Activated B cell treated with CpG ODN at 0.5 μM for 24 hours (primary cell): ENCODE data around the gene NUDT5. TPM values are rescaled to one million over a fixed set of nuclear protein-coding genes. Genes with fewer than 3 reads are reported as not detected.

Experiments
- ATAC-seq: fragments of 200-7000 bp; cut with Tn5 transposase; one replicate; pipeline ENCODE4 v1.10.0; 2021; ENCODE audit warnings: low read depth, mild to moderate bottlenecking, moderate library complexity
- CTCF ChIA-PET: fragments of 350-600 bp; sonication (Branson Sonifier 250); formaldehyde crosslinking; loops from one replicate; lab custom pipeline; 2021; ENCODE audit warnings: antibody characterized with exemption; lab: Charles Lee
- POLR2A ChIA-PET: fragments of 350-600 bp; sonication (Branson Sonifier 250); formaldehyde crosslinking; loops from one replicate; lab custom pipeline; 2021; ENCODE audit warnings: antibody characterized with exemption; lab: Charles Lee
- DNase-seq: peaks from one replicate; pipeline ENCODE4 v3.0.0; 2022
- H3K27ac Mint-ChIP-seq: one replicate; pipeline ENCODE4 v1.8.0; 2020; ENCODE audit warnings: mixed read lengths
- H3K27me3 Mint-ChIP-seq: one replicate; pipeline ENCODE4 v1.8.0; 2021; ENCODE audit warnings: mixed read lengths
- H3K36me3 Mint-ChIP-seq: one replicate; pipeline ENCODE4 v1.8.0; 2021; ENCODE audit warnings: low read depth, mixed read lengths
- H3K4me1 Mint-ChIP-seq: one replicate; pipeline ENCODE4 v1.8.0; 2021; ENCODE audit warnings: mixed read lengths
- H3K4me3 Mint-ChIP-seq: one replicate; pipeline ENCODE4 v1.8.0; 2020; ENCODE audit warnings: mild to moderate bottlenecking, mixed read lengths
- H3K9me3 Mint-ChIP-seq: one replicate; pipeline ENCODE4 v1.8.0; 2020; ENCODE audit warnings: mixed read lengths
- intact Hi-C: fragments of 100-400 bp; cut with micrococcal nuclease; formaldehyde crosslinking; loops from one replicate; pipeline ENCODE4 v1.15.1; 2024
- total RNA-seq: library from RNA; stranded (reverse); gene quantifications from 2 replicates; pipeline ENCODE4 v1.2.3, GENCODE V29; 2022
- TF ChIP-seq, protein P1 (sequence below): fragments of 200-600 bp; IDR thresholded peaks from one replicate; pipeline ENCODE4 v1.8.0; 2022; ENCODE audit warnings: antibody characterized with exemption, mild to moderate bottlenecking

NUDT5 gene
- total RNA-seq, 1 donor from 2014 or later, result 53.2 TPM

DNA sequence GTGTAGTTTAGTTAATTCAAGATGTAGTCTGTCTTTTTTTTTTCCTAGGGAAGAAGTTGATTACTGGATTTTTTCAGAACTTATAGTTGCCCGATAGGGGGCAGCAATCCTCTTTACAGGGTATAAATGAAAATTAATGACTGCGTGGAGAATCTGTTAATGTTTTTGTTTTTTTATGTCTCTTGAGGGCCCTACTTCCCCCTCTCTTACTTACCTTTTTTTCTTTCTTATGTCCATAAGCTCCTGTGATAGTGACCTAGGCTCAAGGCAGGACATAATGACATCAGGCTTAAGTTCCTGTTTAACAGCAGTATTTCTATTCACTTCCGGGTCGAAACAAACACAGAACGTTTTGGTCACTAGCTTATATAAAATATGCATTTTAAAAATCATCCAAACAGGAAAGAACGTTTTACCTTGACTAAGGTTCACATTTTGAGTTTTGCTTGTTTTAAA, 19.1 kb upstream of the NUDT5 start:
- ChIA-PET POLR2A (interaction anchor here (0.5 to 1.5 kb wide), 3 partner anchors 19 to 47 kb away, joined by 3 to 14 read pairs (median 3); partner anchors contain the start of genes CDC123 and NUDT5), CTCF (interaction anchor here (0.7 to 7.2 kb wide), 26 partner anchors 9 to 860 kb away, joined by 3 to 72 read pairs (median 4); partner anchors contain the start of genes CDC123 and NUDT5)
- peaks cover 19% of the 10 kb centered on the region for H3K4me1 Mint-ChIP-seq
- H3K27me3 Mint-ChIP-seq, result no peaks in the 10 kb centered on the region
- intact Hi-C loops, result loop anchor here (1.0 to 5.0 kb wide), 4 partner anchors 19 to 883 kb away; partner anchors contain the start of gene NUDT5
- H3K9me3 Mint-ChIP-seq, result no peaks in the 10 kb centered on the region
- H3K27ac Mint-ChIP-seq, result peak overlapping the region; percentile 88
- H3K36me3 Mint-ChIP-seq, result peaks cover 67% of the 10 kb centered on the region
- DNase-seq, result no peak
- H3K4me3 Mint-ChIP-seq, result peak overlapping the region; percentile 78
- peak; percentile 42 for ATAC-seq
- TF ChIP-seq, protein P1, sequence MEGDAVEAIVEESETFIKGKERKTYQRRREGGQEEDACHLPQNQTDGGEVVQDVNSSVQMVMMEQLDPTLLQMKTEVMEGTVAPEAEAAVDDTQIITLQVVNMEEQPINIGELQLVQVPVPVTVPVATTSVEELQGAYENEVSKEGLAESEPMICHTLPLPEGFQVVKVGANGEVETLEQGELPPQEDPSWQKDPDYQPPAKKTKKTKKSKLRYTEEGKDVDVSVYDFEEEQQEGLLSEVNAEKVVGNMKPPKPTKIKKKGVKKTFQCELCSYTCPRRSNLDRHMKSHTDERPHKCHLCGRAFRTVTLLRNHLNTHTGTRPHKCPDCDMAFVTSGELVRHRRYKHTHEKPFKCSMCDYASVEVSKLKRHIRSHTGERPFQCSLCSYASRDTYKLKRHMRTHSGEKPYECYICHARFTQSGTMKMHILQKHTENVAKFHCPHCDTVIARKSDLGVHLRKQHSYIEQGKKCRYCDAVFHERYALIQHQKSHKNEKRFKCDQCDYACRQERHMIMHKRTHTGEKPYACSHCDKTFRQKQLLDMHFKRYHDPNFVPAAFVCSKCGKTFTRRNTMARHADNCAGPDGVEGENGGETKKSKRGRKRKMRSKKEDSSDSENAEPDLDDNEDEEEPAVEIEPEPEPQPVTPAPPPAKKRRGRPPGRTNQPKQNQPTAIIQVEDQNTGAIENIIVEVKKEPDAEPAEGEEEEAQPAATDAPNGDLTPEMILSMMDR, result peak; percentile 66

DNA sequence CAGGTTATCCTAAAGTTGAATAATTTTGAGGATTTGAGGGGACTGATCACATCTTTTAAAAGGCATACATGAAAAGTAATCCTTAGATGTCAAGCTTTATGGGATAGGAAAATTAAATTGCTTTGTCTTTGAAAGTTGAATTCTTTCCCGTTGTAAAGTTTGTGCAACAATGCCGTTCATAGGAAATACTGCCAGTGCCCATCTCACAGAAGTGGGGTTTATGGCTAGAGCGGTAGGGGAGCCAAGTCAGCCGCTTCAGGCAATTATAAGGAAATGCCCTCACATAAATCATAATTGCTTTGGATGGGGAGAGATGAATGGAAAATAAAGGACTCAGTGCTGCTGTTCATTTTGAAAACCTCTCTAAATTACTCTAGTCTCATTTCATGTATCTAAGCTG, 18.4 kb upstream of the NUDT5 start:
- ChIA-PET POLR2A (no interaction called here), CTCF (interaction anchor here (0.9 to 7.2 kb wide), 17 partner anchors 10 to 688 kb away, joined by 3 to 72 read pairs (median 4); partner anchors contain the start of genes CDC123 and NUDT5)
- H3K36me3 Mint-ChIP-seq, result peaks cover 68% of the 10 kb centered on the region
- DNase-seq (no peak), ATAC-seq (no peak)
- H3K4me3 Mint-ChIP-seq, result no peak overlapping the region
- peaks cover 20% of the 10 kb centered on the region for H3K4me1 Mint-ChIP-seq
- TF ChIP-seq, protein P1, result no peak
- no peaks in the 10 kb centered on the region for H3K9me3 Mint-ChIP-seq
- no peaks in the 10 kb centered on the region for H3K27me3 Mint-ChIP-seq
- intact Hi-C loops, result loop anchor here (1.0 to 5.0 kb wide), 4 partner anchors 19 to 883 kb away; partner anchors contain the start of gene NUDT5
- peak overlapping the region; percentile 88 for H3K27ac Mint-ChIP-seq

DNA sequence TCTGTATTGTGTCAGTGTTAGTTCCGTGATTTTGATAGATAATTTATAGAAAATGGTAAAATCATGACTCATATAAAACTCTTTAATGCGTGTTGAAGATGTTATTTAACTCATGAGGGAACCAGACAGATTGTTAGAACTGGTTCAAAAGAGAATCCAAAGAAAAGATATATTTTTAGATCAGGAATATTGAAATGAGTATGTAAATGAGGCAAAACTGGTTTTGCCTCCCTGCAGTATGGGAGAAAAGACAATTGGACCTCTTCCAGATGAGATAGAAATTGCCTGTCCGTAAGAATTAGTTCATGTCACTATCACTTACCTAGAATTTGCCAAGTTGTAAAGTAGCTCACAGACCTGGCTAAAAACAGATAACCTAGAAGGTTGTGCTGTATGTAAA, 17.9 kb upstream of the NUDT5 start:
- CTCF ChIA-PET, result interaction anchor here (1.0 to 7.2 kb wide), 11 partner anchors 11 to 688 kb away, joined by 3 to 72 read pairs (median 7); partner anchors contain the start of genes CDC123 and NUDT5
- H3K36me3 Mint-ChIP-seq, result peaks cover 68% of the 10 kb centered on the region
- DNase-seq, result no peak
- no peaks in the 10 kb centered on the region for H3K9me3 Mint-ChIP-seq
- POLR2A ChIA-PET, result no interaction called here
- no peak overlapping the region for H3K27ac Mint-ChIP-seq
- H3K4me1 Mint-ChIP-seq, result peaks cover 25% of the 10 kb centered on the region
- intact Hi-C loops, result loop anchor here (1.0 to 5.0 kb wide), 4 partner anchors 18 to 884 kb away; partner anchors contain the start of gene NUDT5
- no peak overlapping the region for H3K4me3 Mint-ChIP-seq
- TF ChIP-seq, protein P1, result no peak
- no peaks in the 10 kb centered on the region for H3K27me3 Mint-ChIP-seq
- ATAC-seq, result no peak

DNA sequence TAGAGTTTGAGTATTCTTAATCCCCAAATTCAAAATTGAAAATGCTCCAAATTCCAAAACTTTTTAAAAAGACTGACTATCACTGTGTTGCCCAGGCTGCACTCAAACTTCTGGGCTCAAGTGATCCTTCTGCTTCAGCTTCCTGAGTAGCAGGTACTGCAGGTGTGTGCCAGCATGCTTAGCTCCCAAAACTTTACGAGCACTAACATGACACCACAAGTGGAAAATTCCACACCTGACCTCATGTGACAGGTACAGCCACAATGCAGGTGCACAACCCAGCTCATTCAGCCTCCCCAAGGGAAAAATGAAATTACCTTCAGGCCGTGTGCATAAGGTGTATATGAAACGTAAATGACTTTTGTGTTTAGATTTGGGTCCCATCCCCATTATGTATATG, 16.8 kb upstream of the NUDT5 start:
- intact Hi-C loops, result loop anchor here (5.0 kb wide), 1 partner anchor 885 kb away; no protein-coding TSS in a partner anchor
- ATAC-seq (no peak), DNase-seq (no peak)
- Mint-ChIP-seq H3K27me3 (no peaks in the 10 kb centered on the region), H3K27ac (no peak overlapping the region), H3K36me3 (peaks cover 72% of the 10 kb centered on the region), H3K4me1 (peaks cover 30% of the 10 kb centered on the region), H3K4me3 (no peak overlapping the region), H3K9me3 (no peaks in the 10 kb centered on the region)
- CTCF ChIA-PET, result interaction anchor here (1.2 to 7.2 kb wide), 3 partner anchors 17 to 444 kb away, joined by 3 to 72 read pairs (median 4); partner anchors contain the start of genes CDC123 and NUDT5
- TF ChIP-seq, protein P1, result no peak
- POLR2A ChIA-PET, result interaction anchor here (0.6 kb wide), 1 partner anchor 1000 kb away, joined by 8 read pairs; no protein-coding TSS in a partner anchor

DNA sequence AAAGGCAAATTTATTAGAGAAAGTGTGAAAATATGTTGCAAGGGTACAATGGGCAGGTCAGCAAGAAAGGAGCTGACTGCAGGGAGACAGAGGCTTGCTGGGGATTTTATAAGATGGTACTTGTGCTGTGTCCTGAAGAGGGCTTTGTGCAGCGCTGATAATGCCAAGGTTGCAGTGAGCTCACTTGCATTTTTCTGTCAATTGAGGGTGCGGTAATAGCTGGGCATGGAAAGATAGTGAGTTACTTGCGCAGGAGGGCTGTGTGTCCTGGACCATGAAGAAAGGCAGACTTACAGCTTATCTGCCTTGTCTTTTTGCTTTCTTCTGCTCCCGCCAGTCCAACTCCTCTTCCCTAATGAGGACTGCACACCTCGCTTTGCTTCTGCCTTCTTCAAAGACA, 12.8 kb upstream of the NUDT5 start:
- Mint-ChIP-seq H3K4me1 (peaks cover 18% of the 10 kb centered on the region), H3K4me3 (no peak overlapping the region), H3K27me3 (no peaks in the 10 kb centered on the region), H3K27ac (no peak overlapping the region), H3K36me3 (peaks cover 81% of the 10 kb centered on the region), H3K9me3 (no peaks in the 10 kb centered on the region)
- TF ChIP-seq, protein P1, result no peak
- intact Hi-C loops, result no loop called here
- DNase-seq, result no peak
- ATAC-seq, result no peak
- POLR2A ChIA-PET, result no interaction called here
- CTCF ChIA-PET, result no interaction called here
